Measurements from ENCODE around the gene BANP.

BANP gene

DNA sequence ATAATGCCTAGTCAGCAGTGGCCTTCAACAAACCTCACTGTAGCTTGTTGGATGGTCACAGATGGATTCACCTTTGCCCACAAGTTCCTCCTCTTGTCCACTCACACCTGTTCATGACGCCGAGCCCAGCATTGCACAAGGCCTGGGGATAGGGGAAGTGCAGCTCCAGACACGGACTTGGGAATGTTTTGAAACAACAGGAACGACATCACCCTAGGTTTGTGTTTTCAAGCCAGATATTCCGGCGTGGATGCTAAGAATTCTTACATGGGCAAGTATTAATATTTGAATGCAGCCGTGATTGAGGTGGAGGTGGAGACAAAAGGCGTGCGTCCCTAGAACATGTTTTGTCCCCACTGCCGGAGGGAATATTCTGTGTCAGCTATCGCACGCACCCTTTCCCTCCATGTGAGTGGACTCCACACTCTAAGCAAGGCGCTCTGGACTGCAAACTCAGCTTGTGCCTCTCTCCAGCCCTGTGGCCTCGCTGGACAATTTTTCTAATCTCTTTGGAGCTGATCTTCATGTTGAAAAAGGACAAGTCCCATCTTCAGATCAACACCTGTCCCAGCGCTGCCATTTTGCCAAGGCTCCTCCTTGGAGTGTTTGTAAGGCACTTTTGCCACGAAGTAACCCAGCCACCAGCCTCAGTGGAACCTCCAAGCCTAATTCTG is 2.0 kb upstream of the BANP start:
- no peak for DNase-seq (ENCODE audit: low spot score)

DNA sequence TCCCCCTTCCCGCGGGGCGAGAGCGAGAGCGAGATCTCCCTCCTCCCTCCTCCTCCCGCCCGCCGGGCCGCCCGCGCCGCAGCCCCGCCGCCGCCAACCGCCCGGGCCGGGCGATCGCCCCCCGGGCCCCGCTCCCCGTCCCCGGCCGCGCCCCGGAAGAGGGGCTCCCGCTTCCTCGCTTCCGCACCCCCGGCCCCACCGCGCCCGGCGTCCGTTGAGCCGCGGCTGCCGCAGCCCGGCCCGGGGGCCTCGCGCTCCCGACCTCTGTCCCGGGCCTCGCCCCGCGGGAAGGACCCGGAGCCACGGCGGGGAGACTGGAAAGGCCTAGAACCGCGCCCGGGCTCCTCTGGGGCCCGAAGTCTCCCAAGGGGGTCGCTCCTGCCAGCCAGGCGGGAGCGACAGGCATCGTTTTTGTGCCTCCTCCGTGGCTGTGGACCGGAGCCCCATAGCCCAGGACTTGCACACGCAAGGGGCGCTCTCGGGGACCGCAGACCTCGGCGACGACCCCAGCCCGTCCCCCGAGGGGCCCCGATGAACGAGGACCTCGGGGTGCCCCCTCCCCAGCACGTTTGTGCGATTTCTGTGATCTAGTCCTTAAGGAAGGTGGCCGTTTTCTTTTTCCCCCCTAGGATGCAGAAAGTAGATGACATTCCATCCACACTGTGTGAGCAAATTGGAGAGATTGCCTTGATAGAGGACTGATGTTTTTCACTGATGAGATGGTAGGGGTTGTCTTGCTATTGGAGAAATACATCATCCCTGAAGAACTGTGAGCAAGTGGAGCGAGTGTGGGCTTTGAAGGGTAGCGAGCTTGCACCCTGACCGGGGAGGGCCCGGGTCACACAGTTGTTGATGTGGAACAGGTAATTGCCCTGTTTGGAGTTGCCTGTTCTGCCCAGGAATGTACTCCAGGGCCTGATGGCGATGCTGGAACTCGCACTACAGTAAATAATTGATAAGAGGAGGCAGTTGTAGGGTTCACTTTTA is 611 bp downstream of the BANP start:
- no peak for DNase-seq (ENCODE audit: low spot score)

DNA sequence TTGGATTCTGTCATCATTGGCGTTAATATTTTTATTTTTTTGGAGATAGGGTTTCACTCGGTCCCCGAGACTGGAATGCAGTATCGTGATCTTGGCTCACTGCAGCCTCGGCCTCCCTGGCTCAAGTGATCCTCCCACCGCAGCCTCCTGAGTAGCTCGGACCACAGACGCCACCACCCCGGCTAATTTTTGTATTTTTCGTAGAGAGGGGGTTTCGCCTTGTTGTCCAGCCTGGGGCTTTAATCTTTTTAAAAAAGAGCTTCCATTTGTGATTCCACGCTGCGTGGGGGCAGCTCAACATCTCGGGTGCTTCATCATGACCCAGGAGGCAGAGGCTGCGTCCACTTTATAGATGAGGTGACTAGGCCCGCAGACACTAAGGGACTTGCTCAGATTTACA is 1.5 kb downstream of the BANP start:
- no peak for DNase-seq (ENCODE audit: low spot score)

- no peak for DNase-seq (ENCODE audit: low spot score)
Observed at GRCh38 chr16:87953308-87954215, 2.3 kb downstream of the BANP start.

- no peak for DNase-seq (ENCODE audit: low spot score)
Observed at GRCh38 chr16:87954361-87954760, 3.1 kb downstream of the BANP start.

- no peak for DNase-seq (ENCODE audit: low spot score)
Observed at GRCh38 chr16:87954826-87955225, 3.6 kb downstream of the BANP start.

GRCh38 chr16:87955302-87956097 is 4.3 kb downstream of the BANP start:
- no peak for DNase-seq (ENCODE audit: low spot score)

GRCh38 chr16:87956098-87956364 is 4.8 kb downstream of the BANP start:
- no peak for DNase-seq (ENCODE audit: low spot score)

GRCh38 chr16:87956365-87957231 is 5.4 kb downstream of the BANP start:
- peak; percentile 59 for DNase-seq (ENCODE audit: low spot score)

GRCh38 chr16:87957296-87958094 is 6.3 kb downstream of the BANP start:
- DNase-seq (ENCODE audit: low spot score) = no peak

DNA sequence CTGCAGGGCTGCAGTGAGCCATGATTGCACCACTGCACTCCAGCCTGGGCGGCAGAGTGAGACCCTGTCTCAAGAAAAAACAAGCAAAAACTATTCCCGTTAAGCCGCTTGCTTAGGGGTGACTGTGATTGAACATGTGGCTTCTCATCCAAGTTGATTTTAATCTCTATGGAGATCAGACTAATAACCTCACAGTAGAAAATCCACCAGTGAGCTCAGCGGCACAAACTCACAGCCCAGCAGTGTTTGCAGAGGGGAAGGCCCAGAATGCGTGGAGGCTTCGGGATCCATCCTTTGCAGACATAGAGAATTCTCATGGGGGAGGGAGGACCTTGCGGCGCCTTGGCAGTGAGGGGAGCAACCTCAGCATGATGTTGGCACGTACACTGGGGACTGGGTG is 7.4 kb downstream of the BANP start:
- DNase-seq (ENCODE audit: low spot score) = no peak

DNA sequence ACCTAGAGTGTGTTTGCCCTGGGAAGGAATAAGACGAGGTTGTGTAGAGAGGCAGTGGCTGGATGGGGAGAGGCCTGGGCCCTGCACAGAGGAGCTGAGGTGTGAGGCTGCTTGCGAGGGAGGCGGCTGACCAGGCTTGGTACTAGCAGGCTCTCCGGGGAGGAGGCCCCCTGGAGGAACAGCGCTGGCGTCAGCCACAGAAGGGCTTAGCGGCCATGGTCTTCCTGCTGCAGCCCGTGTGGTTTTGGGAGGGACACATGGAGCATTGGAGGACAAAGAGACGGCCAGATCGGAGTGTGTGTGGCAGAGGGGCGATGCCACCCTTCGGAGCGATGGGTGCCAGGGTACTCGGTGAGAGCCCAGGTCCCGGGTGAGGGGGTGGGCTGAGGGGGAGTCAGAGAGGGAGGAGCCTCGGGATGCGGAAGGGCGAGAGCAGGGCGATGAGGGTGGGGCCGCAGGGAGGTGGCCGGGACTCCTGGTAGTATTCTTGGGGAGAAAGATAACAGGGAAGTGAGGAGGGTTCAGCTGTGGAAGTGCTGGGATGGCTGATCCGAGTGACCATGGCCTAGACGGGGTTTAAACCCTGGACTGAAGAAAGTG is 8.3 kb downstream of the BANP start:
- no peak for DNase-seq (ENCODE audit: low spot score)

DNA sequence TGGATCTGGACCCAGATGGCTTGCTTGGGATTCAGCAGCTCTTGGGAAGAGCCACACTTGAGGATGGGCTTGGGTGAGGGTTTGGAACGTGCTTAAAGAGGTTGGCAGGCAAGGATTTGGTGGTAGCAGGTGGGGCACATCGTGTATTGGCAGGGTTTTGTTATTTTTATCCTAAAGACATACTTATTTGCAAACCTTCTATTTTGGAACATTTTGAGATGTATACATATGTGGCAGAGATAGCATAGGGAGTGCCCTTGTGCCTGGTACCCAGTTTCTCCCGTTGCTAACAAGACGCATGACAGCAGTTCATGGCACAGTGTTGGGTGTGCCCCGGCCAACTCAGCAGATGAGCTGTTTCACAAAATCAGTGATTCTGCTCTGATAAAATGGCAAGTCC is 9.1 kb downstream of the BANP start:
- no peak for DNase-seq (ENCODE audit: low spot score)

GRCh38 chr16:87960852-87961251 is 9.6 kb downstream of the BANP start:
- no peak for DNase-seq (ENCODE audit: low spot score)

DNA sequence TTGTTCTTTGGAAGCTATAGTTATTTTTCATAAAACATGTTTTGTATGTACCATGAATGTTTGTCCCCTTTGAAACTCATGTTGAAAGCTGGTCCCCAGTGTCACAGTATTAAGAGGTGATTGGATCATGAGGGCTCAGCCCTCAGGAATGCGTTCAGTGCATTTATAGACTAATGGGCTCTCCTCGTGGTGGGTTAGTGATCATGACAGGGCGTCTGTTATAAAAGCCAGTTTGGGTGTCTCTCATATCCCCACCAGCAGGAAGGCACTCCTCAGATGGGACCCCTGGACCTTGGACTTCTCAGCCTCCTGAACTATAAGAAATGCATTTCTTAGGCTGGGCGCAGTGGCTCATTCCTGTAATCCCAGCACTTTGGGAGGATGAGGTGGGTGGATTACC is 10.4 kb downstream of the BANP start:
- no peak for DNase-seq (ENCODE audit: low spot score)

- peak; percentile 99 for DNase-seq (ENCODE audit: low spot score)
Observed at GRCh38 chr16:87963400-87963799, 12.2 kb downstream of the BANP start.

DNA sequence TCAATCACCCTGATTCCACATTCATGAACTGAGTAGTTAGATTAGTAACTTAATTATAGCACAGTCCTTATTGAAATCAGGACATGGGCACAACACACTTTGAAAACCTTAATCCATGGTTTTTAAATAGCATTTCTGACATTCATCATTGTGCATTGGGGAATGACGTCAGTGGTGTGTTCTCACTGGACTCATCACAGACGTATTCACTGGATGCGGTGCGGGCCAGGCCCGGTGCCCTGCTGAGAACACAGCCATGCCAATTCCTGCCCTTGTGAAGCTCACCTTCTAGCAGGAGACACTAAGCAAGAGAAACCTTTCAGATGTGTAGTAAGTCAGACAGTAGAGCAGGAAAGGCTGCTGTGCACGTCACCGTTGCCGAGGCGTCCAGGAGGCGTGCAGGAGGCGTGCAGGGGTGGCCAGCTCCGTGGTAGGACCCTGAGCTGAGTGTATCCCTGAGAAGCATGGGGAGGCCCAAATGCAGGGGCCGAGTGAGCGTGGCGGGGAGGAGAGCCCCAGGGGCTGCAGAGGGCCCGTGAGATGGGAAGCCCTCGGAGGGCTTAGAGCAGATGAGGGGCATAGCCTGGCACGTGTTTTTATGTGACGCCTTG is 12.9 kb downstream of the BANP start:
- no peak for DNase-seq (ENCODE audit: low spot score)

GRCh38 chr16:87965417-87965816 is 14.2 kb downstream of the BANP start:
- no peak for DNase-seq (ENCODE audit: low spot score)

DNA sequence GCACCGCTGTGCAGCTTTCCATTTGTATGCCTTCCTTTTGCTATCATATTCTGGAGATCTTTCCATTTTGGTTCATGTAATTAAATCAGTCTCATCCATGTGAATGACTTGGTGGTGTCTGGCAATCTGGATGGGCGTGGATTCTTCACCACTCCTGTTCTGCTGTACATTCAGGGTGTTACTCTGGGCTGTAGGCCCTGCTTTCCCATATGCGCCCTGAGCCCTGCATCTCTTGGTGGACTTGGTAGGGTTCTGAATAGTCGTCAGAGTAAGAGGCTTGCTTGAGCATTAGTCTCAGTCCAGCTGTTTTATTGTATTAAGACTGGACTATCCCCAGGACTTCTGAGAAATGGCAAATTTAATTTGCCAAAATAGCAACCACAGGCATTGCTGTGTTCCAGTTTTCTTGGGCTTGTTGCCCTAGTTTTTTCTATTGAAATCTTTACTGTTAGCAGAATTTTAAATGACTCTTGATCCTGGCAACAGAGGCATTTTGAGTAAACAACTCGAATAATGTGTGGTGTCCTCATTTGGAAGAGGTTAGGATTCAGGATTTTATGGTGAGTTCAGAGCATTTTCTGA is 14.9 kb downstream of the BANP start:
- no peak for DNase-seq (ENCODE audit: low spot score)

Data from kidney capillary endothelial cell (primary cell).